Activated CD4-positive, alpha-beta T cell treated with anti-CD3 and anti-CD28 coated beads, Interleukin-2, amount 50 U/mL, for 1 hour (primary cell): Measurements from ENCODE around the gene CENPE.
"Not testable (repeated sequence)": the region's sequence is repeated elsewhere in the genome, so short reads cannot be mapped to it uniquely, and the experiment has no call there.

Experiments used
- DNase-seq: peaks from one replicate; pipeline ENCODE4 v3.0.0-alpha.2; 2020

CENPE gene, protein sequence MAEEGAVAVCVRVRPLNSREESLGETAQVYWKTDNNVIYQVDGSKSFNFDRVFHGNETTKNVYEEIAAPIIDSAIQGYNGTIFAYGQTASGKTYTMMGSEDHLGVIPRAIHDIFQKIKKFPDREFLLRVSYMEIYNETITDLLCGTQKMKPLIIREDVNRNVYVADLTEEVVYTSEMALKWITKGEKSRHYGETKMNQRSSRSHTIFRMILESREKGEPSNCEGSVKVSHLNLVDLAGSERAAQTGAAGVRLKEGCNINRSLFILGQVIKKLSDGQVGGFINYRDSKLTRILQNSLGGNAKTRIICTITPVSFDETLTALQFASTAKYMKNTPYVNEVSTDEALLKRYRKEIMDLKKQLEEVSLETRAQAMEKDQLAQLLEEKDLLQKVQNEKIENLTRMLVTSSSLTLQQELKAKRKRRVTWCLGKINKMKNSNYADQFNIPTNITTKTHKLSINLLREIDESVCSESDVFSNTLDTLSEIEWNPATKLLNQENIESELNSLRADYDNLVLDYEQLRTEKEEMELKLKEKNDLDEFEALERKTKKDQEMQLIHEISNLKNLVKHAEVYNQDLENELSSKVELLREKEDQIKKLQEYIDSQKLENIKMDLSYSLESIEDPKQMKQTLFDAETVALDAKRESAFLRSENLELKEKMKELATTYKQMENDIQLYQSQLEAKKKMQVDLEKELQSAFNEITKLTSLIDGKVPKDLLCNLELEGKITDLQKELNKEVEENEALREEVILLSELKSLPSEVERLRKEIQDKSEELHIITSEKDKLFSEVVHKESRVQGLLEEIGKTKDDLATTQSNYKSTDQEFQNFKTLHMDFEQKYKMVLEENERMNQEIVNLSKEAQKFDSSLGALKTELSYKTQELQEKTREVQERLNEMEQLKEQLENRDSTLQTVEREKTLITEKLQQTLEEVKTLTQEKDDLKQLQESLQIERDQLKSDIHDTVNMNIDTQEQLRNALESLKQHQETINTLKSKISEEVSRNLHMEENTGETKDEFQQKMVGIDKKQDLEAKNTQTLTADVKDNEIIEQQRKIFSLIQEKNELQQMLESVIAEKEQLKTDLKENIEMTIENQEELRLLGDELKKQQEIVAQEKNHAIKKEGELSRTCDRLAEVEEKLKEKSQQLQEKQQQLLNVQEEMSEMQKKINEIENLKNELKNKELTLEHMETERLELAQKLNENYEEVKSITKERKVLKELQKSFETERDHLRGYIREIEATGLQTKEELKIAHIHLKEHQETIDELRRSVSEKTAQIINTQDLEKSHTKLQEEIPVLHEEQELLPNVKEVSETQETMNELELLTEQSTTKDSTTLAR (N-terminal part only)

DNA sequence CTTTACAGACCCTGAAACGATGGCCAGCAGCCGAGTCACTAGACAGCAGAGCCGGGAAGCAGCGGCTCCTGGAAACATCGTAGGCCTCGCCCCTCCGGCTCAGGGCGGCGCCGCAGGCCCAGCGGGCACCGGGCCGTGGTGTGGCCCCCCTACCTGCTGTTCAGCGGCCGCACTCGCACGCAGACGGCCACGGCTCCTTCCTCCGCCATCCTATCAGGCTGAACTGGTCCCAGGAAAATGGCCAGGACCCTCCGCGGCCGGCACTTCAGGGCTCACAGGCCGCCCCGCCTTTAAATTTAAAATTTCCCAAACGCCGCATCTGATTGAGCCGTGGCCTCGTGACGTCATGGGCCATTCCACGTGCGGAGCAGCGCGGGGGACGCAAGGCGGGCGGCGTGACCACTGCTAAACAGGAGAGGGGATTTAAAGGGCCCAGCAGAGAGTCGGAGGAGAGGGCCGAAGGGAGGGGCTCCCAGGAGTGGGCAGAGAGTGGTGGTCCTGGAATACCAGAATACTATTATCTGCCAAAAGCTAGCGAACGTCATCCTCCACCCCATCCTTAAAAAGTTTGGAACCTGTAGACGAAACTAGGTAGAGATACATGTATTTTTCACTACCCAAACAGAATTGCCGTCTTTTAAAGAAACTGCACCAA lies at the start of gene CENPE:
Gene CENPE, minus strand, starts transcription at position 233 of the 655 bp plus-strand sequence. Its CDS starts 24 bp downstream, at position 209.
- DNase-seq, result peak; percentile 83

DNA sequence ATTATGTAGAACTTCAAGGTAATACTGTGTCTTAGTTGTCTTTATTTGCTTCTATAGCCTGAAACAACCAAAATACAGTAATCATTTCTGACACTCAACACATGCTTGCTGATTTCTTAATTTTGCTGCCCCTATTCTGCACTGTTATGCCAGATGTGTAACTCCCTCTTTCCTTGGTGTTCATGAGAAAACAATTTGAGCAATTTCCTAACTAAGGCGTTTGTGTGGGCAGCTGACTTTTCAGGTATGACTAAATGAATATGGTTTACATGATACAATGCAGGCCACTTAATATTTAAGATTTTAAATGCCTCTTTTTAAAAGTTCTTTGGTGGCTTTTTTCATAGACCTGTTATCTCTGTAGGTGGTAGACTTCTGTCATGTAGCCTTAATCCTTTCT lies 46.1 kb upstream of the CENPE start:
- no peak for DNase-seq

DNA sequence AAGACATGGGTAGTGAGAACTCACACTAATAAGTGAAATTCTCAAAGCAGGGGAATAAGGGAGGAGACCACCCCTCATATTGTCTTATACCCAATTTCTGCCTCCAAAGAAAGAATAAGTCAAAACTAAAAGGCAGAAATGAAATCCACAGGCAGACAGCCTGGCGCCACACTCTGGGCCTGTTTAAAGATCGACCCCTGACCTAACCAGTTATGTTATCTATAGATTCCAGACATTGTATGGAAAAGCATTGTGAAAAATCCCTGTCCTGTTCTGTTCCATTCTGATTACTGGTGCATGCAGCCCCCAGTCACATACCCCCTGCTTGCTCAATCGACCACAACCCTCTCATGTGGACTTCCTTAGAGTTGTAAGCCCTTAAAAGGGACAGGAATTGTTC lies 32.8 kb upstream of the CENPE start:
- DNase-seq, result not testable (repeated sequence)

DNA sequence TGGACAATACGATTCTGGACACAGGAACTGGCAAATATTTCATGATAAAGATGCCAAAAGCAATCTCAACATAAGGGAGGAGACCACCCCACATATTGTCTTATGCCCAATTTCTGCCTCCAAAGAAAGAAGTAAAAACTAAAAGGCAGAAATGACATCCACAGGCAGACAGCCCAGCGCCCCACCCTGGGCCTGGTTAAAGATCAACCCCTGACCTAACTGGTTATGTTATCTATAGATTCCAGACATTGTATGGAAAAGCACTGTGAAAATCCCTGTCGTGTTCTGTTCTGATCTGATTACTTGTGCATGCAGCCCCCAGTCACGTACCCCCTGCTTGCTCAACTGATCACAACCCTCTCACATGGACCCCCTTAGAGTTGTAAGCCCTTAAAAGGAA lies 25.4 kb upstream of the CENPE start:
- not testable (repeated sequence) for DNase-seq

DNA sequence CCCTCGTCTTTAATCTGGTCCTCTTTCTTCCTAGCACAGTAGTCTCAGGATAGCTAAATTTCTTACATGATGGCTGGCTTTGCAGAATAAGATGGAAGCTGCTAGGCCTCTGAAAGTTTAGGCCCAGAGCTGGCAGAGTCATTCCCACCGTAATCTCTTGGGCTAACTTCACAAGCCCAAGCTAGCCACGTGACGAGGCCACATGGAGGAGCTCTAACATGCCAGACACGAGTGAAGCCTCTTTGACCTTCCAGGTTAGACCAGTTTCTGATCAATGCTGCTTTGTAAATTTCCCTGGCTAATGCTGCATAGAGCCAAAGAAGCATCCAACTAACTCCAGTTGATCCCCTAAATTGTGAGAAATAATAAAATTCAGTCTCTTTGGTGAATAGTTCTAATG lies 9.5 kb upstream of the CENPE start:
- no peak for DNase-seq

DNA sequence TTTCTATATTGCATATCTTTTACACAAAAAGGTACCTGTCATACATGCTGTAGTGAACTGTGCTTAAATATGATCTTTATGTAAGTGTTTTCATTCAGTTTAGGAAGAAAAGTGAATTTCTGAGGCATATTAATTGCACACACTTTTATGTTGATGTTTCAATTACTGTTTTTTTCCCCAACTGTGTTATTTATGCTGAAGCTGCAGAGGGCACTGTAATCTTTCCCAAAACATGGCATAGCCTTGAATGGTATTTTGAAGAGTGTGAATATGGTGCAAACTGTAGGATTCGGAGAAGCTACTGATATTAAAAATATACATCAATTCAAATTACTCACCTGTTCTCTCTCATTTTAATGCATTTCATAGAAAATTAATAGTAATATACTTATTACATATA lies 6.0 kb upstream of the CENPE start:
- DNase-seq, result no peak

DNA sequence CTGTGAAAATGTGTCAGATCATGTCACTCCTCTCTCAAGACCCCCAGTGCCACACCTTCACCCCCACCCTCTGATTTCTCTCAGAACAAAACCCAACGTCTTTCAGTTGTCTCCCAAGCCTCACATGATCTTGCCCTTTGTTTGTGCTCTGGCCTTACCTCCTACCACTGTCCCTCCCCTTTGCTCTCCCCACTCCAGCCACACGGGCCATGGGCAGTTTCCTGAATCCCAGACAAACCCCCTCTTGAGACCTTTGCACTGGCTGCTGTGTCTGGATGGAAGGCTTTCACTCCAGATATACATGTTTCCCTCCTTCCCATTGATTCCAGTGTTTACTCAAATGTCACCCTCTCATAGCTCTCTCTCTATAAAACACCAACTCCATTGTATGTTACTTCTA lies 3.6 kb upstream of the CENPE start:
- DNase-seq, result no peak

DNA sequence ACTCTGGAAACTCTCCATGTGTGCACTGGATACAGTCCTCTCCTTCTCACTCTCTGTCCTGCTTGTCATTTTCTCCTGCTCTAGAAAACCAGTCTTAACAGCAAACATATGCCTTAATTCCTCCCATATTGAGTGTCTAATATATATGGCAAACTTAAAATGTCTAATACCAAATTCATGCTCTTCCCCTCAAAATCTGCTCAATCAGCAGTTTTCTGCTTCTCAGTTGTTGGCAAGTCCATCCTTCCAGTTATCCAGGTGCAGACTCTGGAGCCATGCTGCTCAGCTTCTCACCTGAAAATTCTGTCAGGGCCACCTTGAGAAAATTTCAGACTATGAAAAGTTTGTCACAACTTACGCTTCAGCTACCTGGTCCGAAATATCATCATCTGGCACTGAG lies 3.1 kb upstream of the CENPE start:
- DNase-seq, result no peak

DNA sequence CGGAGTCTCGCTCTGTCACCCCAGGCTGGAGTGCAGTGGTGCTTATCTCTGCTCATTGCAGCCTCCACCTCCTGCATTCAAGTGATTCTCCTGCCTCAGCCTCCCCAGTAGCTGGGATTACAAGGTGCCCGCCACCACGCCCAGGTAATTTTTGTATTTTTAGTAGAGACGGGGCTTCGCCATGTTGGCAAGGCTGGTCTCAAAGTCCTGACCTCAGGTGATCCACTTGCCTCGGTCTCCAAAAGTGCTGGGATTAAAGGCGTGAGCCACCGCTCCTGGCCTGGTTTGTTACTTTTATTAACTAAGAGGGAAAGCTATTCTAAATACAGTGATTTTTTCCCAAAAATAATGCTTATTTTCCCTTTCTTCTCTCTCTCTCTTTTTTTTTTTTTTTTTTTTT lies 866 bp upstream of the CENPE start:
- no peak for DNase-seq

DNA sequence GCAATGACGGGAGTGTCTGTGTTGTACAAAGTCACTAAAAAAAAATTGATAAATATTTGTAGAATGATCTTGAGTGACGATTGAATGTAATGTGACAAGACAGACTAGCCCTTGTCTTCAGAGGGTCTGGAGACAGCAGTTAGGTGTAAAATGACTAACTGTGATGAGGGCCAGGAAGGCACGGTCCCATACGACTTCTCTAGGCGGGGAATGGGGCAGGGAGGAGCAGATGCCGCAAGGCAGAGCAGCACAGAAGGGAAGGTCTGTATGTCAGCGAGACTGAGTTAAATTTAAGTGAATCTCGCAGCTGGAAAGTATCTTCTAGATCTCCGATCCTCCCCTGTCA lies 405 bp downstream of the CENPE start:
- DNase-seq, result no peak

DNA sequence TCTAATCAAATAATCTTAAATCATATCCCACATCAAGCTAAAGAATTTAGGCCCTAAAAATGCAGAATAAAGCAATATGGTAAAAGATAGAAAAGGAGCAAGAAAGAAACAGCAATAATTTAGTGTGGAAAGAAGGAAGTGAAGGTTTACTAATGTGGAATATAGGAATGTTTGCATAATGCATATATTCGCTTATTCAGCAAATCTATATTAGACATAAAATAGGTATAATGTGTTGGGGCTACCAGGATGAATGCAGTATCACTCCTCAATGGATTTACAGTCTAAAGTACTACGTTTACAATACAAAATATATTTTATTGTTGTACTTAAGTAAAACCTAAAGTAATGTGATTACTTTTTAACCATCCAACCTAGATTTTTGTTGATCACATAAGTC lies 4.7 kb downstream of the CENPE start:
- DNase-seq, result no peak

DNA sequence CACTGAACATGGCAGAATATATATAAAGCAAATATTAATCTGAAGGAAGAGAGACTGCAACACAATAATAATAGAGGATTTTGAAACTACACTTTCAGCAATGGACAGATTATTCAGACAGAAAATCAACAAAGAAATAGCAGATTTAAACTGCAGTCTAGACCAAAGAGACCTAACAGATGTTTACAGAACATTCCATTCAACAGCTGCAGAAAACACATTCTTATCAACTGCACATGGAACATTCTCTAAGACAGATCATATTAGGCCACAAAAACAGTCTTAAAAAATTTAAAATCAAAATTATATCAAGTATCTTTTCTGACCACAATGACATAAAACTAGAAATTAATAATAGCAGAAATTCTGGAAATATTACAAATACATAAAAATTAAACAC lies 27.1 kb downstream of the CENPE start:
- no peak for DNase-seq

DNA sequence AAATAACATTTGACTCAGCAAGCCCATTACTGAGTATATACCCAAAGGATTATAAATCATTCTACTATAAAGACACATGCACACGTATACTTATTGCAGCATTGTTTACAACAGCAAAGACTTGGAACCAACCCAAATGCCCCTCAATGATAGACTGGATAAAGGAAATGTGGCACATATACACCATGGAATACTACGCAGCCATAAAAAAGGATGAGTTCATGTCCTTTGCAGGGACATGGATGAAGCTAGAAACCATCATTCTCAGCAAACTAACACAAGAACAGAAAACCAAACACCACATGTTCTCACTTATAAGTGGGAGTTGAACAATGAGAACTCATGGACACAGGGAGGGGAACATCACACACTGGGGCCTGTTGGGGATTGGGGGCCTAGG lies 28.4 kb downstream of the CENPE start:
- DNase-seq, result not testable (repeated sequence)

DNA sequence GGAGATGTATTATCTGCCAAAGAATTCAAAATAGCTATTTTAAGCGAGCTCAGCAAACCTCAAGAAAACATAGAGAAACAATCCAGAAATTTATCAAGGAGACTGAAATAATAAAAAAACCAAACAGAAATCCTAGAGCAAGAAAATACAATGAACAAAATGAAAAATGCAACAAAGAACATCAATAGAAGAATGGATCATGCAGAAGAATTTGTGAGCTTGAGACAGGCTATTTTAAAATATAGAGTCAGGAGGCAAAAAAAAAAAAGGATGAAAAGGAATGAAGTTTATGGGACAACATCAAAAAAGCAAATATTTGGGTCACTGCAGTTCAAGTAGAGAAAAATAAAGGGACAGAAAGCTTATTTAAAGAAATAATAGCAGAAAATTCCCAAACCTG lies 29.1 kb downstream of the CENPE start:
- no peak for DNase-seq

DNA sequence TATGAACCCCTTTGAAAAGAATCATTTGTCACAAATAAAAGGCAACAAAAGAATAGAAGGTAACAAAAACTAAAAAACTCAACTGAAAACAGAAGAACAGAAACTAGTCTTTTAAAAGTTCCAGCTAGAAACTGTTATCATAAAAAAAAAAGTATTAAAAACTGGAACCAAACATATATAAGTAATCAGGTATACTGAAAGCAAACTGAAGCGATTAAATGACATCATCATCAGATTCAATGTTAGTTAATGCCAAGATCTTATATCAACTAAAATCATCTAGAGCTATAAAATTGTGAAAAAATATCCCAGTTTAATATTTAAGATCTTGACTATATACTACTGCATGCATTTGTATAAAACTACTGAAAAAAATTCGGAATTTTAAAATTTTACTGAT lies 36.0 kb downstream of the CENPE start:
- DNase-seq, result no peak

DNA sequence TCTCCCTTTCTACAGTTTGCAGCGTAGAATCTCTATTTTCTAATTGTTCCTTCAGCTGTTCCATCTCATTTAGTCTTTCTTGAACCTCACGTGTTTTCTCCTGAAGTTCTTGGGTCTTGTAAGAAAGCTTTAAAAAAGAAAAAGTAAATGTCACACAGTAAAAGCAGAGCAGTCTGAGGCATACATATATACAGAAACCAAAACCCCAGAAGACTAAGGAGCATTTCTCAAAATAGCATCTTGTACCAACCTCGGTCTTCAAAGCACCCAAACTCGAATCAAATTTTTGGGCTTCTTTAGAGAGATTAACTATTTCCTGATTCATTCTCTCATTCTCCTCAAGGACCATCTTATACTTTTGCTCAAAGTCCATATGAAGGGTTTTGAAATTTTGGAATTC lies 39.4 kb downstream of the CENPE start:
- DNase-seq, result no peak

DNA sequence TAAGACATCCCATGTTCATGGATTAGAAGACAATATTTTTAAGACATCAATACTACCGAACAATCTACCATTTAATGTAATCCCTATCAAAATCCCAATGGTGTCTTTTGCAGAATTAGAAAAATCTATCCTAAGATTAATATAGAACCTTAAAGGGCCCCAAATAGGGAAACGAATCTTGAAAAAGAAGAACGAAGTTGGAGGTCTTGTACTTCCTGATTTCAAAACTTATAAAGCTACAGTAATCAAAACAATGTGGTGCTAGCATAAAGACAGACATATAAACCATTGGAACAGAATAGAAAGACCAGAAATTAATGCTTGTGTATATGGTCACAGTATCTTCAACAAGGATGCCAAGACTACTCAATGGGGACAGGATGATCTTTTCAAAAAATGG lies 42.0 kb downstream of the CENPE start:
- no peak for DNase-seq

DNA sequence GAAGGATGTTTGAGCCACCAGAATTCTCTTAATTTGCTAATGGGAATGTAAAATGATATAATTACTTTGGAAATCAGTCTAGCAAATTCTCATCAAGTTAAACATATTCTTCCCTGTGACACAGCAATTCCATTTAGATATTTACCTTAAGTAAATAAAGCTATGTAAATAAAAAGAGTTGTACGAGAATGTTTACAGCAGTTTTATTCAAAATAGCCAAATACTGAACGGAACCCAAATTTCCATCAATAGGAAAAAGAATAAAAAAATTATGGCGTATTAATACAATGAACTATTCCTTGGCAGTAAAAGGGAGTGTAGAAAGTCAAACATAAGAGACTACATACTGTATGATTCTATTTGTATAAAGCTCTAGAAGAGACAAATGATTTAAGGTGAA lies 45.8 kb downstream of the CENPE start:
- no peak for DNase-seq

DNA sequence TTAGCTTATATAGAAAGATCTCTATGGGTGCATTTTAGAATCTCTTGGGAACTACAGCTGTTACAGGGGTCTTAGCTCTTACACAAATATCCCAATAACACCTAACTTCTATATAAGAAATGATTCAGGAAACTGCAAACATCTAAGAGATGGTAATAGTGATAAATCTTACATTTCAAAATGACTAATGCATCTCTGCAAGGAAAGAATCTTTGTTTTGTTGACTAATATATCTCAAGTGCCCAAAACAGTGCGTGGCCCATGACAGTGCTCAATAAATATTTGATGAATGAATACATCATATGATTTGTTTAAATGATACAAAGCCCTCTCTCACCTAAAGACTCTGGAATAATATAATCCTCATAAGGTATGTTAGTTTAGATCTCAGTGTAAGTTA lies 47.5 kb downstream of the CENPE start:
- no peak for DNase-seq

DNA sequence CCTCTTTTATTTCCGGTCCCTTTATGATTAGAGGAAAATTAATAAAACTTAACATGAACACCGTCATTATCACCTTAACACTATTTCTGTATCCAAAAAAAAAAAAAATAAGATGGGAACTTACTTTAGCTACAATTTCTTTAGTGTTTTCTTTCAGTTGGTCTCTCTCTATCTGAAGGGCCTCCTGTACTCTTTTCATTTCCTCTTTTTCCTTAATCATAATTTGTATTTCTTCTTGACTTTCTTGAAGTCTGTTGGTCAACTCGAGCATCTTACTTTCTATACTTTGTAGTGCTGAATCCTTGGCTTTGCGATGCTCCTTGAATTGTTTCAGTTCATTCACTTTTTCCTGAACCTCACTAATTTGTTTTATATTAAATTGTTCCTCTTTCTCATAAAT lies 53.2 kb downstream of the CENPE start:
- no peak for DNase-seq

DNA sequence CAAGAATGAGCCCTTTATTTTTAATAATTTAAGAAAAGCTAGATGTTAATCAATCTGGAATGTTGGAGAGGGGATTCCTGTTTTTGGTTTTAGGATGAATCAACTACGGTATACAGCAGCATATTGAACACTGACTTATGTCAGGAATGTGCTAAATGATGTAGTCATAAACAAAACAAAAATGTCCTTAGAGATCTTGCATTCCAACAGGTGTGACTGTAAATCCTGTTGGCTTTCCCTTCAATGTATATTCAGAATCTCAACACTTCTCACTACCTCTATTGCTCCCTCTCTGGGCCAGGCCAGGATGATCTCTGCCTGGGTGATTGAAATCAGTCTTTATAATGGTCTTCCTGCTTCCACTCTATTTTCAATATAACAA lies 60.7 kb downstream of the CENPE start:
- no peak for DNase-seq

DNA sequence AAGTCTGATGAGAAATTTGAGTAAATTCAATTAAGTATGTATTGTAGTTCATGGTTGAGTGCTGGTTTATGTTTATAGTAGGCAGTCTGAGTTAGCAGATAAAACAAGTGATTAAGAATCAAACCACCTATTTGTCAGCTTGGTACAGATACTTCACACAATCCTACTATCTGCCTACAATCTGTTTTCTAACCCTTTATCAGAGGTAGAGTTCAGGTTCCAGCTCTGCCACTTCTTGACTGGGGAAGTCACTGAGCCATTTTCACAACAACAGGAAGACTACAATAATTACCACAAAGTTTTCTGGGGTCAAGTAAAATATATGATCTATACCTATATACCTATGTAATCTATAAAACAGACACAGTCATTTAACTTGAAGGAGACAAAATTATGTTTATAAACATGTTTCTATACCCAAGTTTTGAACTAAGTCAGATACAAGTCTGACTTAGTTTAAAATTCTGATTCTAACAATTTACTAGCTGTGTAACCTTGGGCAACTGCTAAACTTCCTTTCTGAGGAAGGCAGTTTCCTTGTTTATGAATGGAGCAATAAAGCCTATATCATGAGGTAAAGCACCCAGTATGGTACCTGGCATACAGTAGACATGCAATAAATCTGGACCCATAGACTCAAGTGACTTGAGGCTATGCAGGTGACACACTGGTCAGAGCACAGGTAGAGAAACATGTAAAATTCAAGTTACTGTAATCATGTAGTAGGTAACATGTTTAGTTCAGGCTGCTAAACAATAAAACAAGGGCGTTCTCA lies 61.3 kb downstream of the CENPE start:
- no peak for DNase-seq
